HG03139 (cell line): ENCODE results near the gene SDC4.
A peak's percentile ranks its signal among the peaks of the same experiment; 100 is the strongest.

Experiments used
- ATAC-seq: cut with Tn5 transposase; IDR thresholded peaks from one replicate; pipeline ENCODE4 v1.9.1; 2021; ENCODE audit not compliant: unreplicated experiment

Gene SDC4

DNA sequence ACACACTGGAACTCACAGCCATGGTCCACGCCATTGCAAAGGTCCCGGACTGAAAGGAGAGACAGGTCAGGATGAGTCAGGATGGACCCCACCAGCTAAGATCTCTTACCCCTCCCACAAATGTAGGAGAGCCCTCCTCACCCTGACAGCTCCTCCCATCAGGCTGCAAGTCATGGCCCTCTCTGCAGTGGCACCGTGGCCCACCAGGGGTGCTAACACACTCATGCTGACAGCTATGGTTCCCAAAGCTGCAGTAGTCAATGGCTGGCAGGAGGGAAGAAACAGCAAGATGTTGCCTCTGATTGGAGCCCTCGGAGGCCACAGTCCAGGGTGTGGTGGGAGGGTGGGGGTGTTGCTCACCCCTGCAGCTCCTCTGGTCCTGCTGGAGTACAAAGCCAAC is 47.3 kb downstream of the SDC4 start:
- ATAC-seq, result peak; percentile 65

DNA sequence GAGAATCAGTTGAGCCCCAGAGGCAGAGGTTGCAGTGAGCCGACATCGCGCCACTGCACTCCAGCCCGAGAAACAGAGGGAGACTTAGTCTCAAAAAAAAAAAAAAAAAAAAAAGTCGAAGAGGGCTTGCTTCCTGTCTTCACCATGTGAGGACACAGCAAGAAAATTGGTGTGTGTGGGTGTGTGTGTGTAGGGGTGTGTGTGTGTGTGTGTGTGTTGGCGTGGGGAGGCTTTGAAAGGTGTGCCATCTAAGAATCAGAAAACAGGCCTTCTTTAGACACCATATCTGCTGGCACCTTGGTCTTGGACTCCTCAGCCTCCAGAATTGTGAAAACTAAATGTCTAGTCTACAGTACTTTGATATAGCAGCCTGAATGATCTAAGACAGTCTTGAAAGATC is 48.4 kb downstream of the SDC4 start:
- no peak for ATAC-seq

DNA sequence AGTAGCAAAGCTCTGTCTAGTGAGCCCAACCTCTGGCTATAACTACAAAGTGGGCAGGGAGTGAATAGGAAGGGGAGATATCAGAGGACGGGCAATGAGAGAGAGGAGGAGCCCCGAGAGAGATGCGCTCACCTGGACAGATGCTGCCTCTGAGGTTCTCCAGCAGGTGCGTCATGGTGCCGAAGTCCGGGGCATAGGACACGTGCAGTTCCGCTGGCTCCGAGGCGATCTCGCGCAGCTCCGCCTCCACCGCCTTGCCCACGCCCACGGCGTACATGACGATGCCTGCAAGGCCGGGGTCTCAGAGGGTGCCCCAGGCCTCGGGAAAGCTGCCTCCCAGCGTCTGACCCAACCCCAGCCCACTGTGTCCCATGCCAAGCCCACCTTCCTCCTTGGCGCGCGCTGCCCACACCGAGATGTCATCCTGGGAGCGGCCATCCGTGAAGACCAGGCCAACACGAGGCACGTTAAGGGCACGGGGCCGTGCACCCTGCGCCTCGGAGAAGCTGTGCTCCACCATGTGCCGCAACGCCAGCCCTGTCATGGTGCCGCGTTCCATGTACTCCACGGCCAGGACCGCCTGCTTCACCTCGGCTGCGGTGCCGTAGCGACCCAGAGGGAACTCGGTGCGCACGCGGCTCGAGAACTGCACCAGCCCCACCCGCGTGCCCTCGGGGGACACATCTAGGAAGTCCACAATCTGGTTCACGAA is 50.3 kb downstream of the SDC4 start:
- no peak for ATAC-seq

DNA sequence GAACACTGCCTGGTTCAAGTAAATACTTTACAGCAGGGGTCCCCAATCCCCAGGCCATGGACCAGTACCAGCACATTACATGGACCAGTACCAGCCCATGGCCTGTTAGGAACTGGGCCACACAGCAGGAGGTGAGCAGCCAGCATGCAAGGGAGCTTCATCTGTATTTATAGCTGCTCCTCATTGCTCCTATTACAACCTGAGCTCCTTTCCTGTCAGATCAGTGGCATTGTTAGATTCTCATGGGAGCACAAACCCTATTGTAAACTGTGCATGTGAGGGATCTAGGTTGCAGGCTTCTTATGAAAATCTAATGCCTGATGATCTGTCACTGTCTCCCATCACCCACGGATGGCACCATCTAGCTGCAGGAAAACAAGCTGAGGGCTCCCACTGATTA is 53.6 kb downstream of the SDC4 start:
- no peak for ATAC-seq

DNA sequence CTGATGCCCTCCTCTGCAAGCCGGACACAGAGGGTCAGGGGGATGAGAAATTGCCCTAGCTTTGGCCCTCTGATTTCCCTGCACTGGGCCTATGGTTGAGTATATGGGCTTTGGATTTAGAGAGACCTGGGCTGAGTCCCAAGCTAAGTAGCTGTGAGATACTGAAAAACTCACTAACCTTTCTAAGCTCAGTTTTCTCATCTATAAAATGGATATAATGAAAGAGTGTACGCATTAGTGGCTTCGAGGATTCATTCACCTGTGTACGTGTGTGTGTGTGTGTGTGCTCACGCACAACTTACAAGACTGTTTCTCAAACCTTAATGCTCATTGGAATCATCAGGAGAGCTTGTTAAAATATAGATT is 54.2 kb downstream of the SDC4 start:
- ATAC-seq, result no peak

DNA sequence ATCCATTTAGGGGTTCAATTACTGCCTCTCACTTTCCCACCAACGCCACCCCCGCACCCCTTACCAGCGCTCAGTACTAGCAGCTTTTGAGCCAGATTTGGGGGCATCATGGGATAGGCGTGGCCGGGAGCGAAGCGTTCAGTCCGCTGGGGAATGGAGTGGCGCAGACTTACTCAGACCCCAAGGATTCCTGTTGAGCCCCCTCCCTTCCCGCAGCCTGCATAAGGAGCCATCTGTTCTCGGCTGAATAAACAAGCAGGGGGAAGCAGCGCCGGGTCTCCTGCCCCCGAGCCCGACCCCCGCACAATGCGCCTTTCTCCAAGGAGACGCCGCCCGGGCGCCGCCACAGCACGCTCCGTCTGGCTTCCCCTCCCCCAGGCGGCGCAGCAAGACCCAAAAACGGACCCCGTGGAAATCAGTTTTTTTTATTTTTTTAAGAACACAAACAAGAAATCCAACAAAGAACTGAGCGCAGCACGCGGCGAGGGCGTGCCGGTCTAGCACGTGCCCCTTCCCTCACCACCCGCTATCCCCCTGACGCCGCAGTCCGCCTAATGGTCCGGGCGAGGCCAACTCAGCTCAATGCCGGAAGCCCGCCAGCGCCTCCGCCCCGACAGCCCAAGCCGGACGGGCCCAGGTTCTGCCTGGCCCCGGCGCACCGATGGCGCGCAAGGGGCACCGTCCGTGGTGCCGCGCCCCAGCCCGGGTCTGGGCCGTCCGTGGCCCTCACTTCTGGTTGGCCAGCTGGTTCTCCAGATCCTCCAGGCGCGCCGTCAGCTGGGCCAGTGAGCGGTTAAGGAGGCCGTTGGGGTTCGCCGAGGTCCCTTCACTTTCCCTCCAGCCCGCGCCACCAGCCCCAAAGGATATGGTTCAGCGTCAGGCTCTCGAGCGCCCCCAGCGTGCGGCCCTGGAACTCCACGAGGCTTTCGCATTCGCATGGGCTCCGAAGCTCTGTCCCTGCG is 54.9 kb downstream of the SDC4 start:
- ATAC-seq, result no peak

DNA sequence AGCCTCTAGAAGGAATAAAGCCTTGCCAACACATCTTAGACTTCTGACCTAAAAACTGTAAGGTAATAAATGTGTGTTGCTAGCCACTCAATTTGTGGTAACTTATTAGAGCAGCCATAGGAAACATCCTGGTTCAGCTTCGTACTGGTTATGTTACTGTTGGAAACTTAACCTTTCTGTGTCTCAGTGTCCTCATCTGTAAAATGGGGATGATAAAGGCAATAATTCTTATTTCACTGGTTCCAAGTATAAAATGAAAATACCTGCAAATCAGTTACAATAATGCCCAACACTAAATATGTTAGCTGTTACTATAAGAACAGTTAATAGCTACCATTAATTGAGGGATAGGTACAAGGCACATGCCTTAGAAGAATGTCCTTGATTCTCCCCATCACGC is 55.9 kb downstream of the SDC4 start:
- no peak for ATAC-seq

DNA sequence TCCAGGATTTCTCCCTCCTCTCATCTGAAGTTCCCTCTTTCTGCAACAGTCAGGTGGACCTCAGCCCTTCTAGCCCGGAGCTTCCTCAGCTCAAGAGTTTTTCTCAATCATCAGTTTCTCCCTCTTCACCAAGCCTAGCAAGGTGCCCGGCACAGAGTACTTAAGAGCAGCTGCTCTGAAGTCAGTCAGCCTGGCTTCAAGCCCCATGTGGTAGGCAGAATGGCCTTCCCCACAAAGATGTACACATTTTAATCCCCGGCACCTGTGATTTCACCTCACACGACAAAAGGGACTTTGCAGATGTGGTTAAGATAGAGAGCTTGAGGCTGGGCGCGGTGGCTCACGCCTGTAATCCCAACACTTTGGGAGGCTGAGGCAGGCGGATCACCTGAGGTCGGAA is 56.7 kb downstream of the SDC4 start:
- ATAC-seq, result no peak

DNA sequence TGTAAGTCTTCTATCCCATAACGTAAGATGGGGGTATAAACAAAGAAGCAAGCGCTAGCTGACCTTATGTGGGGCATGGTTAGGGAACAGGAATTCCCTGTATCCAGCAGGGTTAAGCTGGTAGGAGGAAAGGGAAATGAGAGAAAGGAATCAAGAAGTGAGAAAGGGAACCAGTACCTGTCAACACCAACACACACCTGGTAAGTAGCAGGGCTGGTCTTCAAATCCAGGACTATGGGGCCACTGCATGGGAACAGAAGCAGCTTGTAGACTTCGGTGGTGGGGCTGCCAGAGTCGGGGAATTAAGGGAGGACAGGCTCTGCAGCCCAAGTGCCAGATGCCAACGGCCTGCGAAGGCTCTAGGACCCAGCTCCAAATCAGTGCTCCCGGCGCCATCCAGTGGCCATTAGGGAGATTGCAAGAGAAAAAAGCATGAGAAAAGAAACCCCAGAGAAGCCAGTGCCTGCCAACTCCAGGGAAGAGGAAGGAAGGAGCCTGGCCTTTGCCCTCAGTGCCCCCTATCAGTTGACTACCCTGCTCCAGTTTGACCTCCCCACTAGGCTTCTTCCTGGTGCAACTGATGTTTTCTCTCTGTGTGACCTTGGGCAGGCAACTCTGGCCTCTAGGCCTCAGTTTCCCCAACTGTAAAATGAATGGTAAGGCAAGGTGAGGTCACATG is 57.4 kb downstream of the SDC4 start:
- no peak for ATAC-seq

DNA sequence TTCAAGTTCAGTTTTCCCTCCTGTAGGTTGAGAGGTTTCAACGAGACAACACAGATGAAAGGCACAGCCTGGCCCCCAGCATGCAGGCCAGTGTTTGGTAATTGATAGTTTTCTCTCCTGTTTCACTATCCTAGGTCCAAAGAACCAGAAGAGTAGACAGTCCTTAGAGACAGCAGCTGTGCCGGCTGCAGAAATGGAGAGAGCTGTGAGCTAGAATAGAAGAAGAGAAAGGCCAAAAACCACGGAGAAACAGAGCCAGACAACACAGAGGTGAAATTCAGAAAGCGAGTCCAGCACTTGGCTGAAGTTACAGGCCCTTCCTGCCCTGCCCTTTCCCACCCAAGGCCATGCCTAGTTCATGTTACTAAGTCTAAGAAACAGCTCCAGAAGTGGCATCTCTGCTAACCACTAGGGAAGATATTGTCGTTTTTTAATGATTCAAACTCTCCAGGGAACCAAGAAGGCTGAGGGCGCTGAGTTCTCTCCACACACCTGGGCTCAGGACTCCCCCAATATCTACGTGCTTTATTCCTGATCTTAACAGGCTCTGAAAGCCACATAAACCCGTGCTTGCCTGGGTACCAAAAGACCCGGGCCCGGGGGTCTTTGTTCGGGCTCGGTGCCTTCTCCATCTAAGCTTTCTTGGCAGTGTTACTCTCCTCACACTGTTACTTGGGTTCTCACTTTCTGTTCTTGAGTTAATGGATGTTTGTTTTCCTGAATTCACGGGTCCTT is 58.1 kb downstream of the SDC4 start:
- ATAC-seq, result no peak

DNA sequence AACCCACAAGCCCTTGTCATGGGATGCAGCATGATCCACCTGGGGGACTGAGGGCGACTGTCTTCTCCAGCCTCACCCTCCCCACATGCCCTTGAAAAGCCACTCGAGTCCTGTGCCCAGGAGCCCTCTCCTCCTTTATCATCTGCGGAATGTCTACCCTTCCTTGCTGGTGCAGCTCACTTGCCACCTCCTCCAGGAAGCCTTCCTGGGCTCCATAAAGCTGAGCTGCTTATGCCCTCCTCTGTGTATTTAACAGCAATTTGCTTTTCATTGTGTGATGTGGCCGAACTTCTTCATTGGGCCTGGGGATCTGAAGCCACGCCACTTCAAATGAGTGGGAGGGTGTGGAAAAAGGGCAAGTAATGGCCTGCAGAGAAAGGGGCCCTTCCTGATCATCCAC is 59.4 kb downstream of the SDC4 start:
- no peak for ATAC-seq

DNA sequence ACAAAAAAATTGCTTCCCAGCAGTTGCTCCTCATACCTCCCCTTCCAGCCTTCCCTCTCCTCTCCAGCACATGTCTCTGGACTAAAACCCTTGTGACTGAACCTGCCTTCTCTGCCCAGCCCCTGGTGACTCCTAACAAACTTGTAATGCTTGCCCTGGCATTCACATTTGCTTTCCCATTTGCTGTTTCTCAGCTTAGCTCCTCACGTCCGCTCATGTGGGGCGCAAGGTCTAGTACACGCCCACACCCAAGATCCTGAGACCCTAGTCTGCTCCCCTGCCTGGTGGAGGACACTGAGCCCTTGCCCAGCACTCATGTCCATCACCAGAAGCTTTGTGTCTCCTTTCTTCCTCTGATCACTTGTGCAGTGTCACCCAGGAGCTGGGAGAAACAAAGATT is 59.8 kb downstream of the SDC4 start:
- no peak for ATAC-seq

DNA sequence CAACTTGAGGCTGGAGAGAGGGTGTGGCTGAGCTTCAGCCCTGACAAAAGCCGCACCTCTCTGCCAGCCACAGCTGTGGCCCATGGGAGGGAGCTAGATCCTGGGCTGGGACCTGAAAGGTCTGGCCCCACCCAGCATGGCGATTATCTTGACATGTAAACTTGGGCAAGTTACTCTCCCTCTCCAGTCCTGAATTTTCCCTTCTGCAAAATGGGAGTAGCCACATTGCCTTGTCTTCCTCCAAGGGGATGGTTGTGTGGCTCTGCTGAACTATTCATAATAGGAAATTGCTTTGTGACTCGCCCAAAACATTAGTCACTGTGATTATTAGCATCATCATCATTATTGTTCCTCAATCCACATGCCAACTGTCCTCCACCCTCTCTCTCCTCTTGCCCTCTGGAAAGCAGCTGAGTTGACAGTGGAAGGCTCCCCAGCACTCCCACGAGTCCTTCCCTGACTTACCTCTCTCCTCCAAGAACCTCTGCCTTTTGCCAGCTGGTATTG is 64.6 kb downstream of the SDC4 start:
- no peak for ATAC-seq

DNA sequence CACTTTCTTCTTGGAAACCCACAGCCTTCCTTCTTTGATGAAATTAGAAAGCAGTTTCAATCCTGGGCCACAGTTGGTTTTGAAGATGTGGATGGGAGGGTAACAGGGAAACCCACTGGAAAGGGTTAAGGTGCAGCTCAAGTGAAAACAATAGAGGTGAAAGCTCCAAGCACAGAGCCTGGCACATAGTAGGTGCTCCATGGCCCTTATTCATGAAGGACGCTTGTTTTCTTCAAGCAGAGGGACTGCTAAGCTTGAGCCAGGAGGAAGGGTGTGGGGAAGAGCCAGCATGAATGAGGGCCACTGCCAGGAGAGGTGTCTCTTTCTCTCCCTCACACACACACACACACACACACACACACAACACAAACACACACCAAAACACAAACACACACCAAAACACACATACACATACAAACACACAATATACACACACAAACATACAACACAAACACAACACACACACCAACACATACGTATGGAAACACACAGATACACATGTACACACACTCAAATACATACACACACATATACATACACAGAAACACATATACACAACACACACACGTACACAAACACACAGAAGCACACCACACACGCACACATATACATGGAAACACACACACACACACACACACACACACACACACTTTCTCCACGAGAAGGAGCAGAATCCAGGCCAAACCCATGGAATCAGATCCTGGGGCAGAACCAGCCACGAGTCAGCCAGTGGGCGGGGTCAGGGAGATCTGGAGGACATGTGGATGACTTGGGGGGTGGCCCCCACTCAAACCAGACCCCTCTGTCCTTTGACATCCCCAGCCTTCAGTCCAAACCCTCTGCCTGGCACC is 65.3 kb downstream of the SDC4 start:
- ATAC-seq, result no peak

DNA sequence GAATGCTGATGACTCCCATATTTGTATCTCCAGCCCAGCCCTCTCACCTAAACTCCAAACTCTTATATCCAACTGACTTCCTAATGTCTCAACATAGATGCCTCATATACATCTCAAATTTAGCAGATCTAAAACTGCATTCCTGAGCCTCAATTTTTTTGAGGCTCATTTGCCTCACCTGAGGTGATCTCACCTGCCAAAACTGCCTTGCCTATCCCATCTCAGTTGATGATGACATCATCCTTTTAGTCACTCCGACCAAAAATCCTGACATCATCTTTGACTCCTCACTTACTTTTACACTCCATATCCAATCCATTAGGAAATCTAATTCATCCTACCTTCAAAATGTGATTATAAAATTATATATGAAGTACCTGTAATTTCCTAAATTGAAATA is 68.2 kb downstream of the SDC4 start:
- no peak for ATAC-seq

DNA sequence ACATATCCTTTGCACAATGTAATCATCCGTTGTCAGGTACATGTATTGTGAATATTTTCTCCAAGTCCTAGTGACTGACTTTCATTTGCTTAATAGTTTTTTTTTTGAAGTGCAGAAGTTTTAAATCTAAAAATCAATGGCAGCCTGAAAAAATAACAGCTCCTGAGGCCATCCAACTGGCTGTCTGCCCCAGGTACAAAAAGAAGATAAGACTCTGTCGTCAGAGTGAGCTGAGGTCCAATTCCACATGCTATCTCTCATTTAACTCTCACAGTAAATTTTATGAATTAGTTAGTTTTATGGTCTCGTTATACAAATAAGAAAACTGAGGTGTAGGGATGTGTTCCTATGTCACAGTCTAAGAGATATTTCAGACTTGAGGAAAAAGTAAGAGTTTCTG is 72.9 kb downstream of the SDC4 start:
- no peak for ATAC-seq
